ENCODE data around the gene DMBT1.

Gene DMBT1

DNA sequence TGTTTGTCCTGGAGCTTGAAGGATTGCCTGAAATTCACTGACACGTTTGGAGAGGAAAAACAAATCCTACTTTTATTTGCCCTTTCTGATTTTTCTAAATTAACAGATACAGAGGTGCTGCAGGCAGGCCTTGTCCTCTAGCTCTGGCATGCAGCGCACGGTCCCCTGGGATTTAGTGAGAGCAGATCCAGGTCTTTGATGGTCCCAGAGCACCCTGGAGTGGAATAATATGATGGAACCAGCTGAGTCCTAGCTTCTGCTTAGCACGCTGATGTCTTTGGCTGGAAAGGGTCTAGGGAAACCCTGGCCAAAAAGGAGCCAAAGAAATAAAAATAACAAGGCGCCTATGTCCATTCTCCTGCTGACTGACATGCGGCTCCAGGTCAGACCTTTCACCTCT, 98.6 kb downstream of the DMBT1 start:
- in situ Hi-C loops (cut with MboI; ENCODE audit: low pct_unique_long_range_greater_than_20kb, low sequenced_read_pairs, unreplicated experiment): no loop called here
- TF ChIP-seq, protein P1, sequence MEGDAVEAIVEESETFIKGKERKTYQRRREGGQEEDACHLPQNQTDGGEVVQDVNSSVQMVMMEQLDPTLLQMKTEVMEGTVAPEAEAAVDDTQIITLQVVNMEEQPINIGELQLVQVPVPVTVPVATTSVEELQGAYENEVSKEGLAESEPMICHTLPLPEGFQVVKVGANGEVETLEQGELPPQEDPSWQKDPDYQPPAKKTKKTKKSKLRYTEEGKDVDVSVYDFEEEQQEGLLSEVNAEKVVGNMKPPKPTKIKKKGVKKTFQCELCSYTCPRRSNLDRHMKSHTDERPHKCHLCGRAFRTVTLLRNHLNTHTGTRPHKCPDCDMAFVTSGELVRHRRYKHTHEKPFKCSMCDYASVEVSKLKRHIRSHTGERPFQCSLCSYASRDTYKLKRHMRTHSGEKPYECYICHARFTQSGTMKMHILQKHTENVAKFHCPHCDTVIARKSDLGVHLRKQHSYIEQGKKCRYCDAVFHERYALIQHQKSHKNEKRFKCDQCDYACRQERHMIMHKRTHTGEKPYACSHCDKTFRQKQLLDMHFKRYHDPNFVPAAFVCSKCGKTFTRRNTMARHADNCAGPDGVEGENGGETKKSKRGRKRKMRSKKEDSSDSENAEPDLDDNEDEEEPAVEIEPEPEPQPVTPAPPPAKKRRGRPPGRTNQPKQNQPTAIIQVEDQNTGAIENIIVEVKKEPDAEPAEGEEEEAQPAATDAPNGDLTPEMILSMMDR (IDR thresholded peaks at IDR 0.05; ENCODE audit: extremely low read depth, insufficient read depth, missing control alignments): no peak
- no peak for DNase-seq (ENCODE audit: low spot score)

DNA sequence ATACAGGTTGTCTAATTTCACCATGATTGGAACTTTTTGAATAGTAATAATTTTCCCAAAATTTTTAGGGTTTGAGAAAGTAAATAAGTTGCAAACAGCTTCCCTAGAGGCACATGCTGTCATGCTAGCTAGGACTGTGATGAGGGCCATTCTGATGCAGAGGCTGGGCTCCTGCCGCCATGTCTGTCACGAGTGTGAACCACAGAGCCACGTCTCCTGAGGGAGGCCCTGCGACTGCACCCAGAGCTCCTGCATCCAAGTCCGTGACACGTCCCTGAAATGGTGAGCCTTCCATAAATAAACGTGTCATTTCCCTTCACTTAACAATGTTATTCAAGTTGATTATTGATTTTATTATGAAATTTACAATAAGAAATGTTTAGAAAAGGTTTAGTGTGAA, 99.1 kb downstream of the DMBT1 start:
- in situ Hi-C loops (cut with MboI; ENCODE audit: low pct_unique_long_range_greater_than_20kb, low sequenced_read_pairs, unreplicated experiment): no loop called here
- DNase-seq (ENCODE audit: low spot score): no peak
- TF ChIP-seq, protein P1 (IDR thresholded peaks at IDR 0.05; ENCODE audit: extremely low read depth, insufficient read depth, missing control alignments): no peak

DNA sequence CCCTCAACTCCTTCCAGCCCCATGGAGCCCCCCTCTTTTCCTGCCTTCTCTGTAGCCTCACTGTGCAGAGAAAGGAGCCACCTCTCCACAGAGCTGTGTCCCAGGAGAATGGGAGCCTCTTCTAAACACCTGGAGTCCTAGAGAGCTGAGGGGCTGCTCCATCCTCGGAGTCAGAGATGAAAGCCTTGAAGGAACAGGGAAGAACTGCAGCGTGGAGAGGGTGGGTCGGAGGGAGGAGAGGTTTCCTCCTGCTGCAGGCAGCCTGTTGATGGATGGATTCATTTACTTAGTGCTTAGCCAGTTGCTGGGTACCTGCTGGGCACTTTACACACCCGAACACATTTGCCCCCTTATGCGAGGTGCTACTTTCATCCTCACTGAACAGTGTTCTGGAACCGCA, 100.1 kb downstream of the DMBT1 start:
- in situ Hi-C loops (cut with MboI; ENCODE audit: low pct_unique_long_range_greater_than_20kb, low sequenced_read_pairs, unreplicated experiment): no loop called here
- DNase-seq (ENCODE audit: low spot score): no peak
- TF ChIP-seq, protein P1 (IDR thresholded peaks at IDR 0.05; ENCODE audit: extremely low read depth, insufficient read depth, missing control alignments): no peak

DNA sequence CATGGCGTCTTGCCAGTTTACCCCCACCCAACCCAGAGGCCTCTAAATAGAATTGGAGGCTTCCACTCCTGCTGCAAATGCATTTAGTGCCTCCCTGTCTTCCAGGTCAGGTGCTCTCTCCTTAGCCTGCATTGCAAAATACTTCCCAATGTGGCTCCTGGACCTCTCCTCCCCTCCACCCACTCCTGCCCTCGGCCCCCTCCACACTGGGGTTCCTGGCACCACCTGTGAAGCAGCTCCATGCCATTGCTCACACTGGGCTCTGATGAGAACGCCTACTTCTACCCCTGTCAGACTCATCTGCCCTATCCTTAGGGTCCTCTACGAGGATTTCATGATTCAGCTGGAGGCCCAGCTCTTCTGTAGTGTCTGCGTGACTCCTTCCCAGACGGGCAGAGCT, 101.7 kb downstream of the DMBT1 start:
- DNase-seq (ENCODE audit: low spot score): no peak
- in situ Hi-C loops (cut with MboI; ENCODE audit: low pct_unique_long_range_greater_than_20kb, low sequenced_read_pairs, unreplicated experiment): no loop called here
- TF ChIP-seq, protein P1 (IDR thresholded peaks at IDR 0.05; ENCODE audit: extremely low read depth, insufficient read depth, missing control alignments): no peak

DNA sequence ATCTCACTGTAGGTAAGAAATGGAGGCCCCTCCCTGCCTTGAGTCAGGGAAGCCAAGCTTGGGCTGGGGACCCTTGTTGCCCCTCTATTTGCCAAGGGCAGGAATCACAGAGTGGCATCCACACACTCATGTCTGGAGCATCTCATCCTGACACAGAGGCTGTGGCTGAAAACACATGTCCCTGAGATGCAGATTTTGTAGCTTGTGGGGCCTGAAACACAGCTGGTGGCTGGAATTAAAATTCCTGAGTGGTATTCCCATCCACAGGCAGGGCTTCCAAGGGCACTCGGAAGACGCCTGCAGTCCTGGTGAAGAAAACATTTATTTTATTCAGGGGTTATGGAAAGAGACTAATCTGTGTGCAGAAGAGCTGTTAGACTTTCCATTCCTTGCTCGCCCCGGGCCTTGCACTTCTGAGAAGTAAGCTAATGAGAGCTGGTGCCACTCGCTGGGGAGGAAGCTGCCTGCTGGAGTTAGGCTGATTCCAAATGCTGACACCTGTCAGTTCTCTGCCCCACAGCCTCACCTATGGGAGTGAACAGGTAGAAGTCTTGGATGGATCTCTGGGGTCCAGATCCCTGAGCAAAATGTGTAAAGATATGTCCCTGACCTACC, 103.1 kb downstream of the DMBT1 start:
- TF ChIP-seq, protein P1 (IDR thresholded peaks at IDR 0.05; ENCODE audit: extremely low read depth, insufficient read depth, missing control alignments): no peak
- DNase-seq (ENCODE audit: low spot score): no peak
- in situ Hi-C loops (cut with MboI; ENCODE audit: low pct_unique_long_range_greater_than_20kb, low sequenced_read_pairs, unreplicated experiment): no loop called here

DNA sequence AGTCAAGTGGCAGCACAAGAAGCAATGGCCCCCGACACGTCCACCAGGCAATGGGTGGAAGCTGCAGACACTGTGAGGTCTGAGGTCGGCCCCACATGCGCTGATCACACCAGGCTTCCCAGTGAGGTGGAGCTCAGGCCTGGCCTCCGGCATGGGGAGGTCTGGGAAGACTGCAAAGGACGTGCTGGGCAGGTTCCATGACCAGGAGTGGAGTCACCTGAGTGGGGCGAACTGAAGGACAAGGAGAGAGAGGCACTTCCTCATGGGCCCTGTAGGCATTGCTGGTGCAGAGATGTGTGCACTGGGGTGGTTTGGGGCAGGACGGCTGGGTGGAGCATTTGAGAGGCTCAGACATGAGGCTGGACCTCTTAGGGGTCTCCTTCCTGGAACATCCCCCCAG, 103.9 kb downstream of the DMBT1 start:
- DNase-seq (ENCODE audit: low spot score): no peak
- in situ Hi-C loops (cut with MboI; ENCODE audit: low pct_unique_long_range_greater_than_20kb, low sequenced_read_pairs, unreplicated experiment): no loop called here
- TF ChIP-seq, protein P1 (IDR thresholded peaks at IDR 0.05; ENCODE audit: extremely low read depth, insufficient read depth, missing control alignments): no peak

Data from GM13977 (cell line).